Measurements from ENCODE around the gene SH2D7.

Gene SH2D7

GRCh38 chr15:78069052-78069414, 23.3 kb upstream of the SH2D7 start:
- Histone ChIP-seq H3K9me2 (ENCODE audit: low read depth, low read length) (no peaks in the 10 kb centered on the region), H3K9ac (ENCODE audit: low read length) (peak overlapping the region; percentile 27; the same call in 1 of the 2 replicates), H3K27me3 (ENCODE audit: insufficient read depth, low read length) (no peaks in the 10 kb centered on the region), H3F3A (ENCODE audit: insufficient read depth, low read length) (no peaks in the 10 kb centered on the region), H4K20me1 (ENCODE audit: insufficient read depth, low read length) (no peaks in the 10 kb centered on the region), H3K4me1 (ENCODE audit: insufficient read depth, low read length, severe bottlenecking) (peaks cover 92% of the 10 kb centered on the region), H3K9me3 (ENCODE audit: low read length) (no peaks in the 10 kb centered on the region), H3K27ac (ENCODE audit: low read depth, low read length, poor library complexity, severe bottlenecking) (peak overlapping the region; percentile 88), H2AFZ (ENCODE audit: low read length) (no peak overlapping the region), H3K4me2 (ENCODE audit: low read length) (peak overlapping the region; percentile 56), H3K79me2 (ENCODE audit: insufficient read depth, low read length) (peaks cover 65% of the 10 kb centered on the region), H3K36me3 (ENCODE audit: insufficient read depth, low read length) (no peaks in the 10 kb centered on the region; the same call in 1 of the 2 replicates), H3K4me3 (ENCODE audit: low read depth, low read length, poor library complexity, severe bottlenecking) (peak overlapping the region; percentile 32)
- TF ChIP-seq CTCF (IDR thresholded peaks at IDR 0.05; ENCODE audit: low read length), result no peak
- no peak for TF ChIP-seq EZH2 (IDR thresholded peaks at IDR 0.05; ENCODE audit: borderline replicate concordance, low read length)

DNA sequence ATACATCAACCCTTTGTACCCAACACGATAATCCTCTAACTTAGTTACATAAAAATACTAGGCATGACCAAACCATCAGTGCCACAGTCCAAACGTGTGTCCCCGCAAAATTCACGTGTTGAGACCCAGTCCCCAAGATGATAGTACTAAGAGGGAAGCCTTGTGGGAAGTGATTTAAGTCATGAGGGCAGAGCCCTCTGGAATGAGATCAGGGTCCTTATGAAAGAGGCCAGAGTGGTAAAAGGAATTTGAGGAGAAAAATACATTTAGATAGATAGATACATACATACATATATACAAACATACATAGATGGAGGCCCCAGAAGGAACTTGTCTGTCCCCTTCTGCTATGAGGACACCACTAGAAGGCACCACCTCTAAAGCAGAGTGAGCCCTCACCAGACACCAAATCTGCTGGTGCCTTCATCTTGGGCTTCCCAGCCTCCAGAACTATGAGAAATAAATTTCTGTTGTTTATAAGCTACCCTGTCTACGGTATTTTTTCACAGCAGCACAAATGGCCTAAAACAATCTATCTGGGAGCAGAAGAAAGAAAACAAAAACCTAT, 22.8 kb upstream of the SH2D7 start:
- Histone ChIP-seq H3K9me3 (ENCODE audit: low read length) (no peaks in the 10 kb centered on the region), H3K9me2 (ENCODE audit: low read depth, low read length) (no peaks in the 10 kb centered on the region), H3K9ac (ENCODE audit: low read length) (peak overlapping the region; percentile 27; the same call in 1 of the 2 replicates), H3K4me2 (ENCODE audit: low read length) (peak overlapping the region; percentile 56), H3K27me3 (ENCODE audit: insufficient read depth, low read length) (no peaks in the 10 kb centered on the region), H4K20me1 (ENCODE audit: insufficient read depth, low read length) (no peaks in the 10 kb centered on the region), H3K27ac (ENCODE audit: low read depth, low read length, poor library complexity, severe bottlenecking) (peak overlapping the region; percentile 88), H2AFZ (ENCODE audit: low read length) (no peak overlapping the region), H3K79me2 (ENCODE audit: insufficient read depth, low read length) (peaks cover 64% of the 10 kb centered on the region), H3K4me1 (ENCODE audit: insufficient read depth, low read length, severe bottlenecking) (peaks cover 87% of the 10 kb centered on the region), H3K4me3 (ENCODE audit: low read depth, low read length, poor library complexity, severe bottlenecking) (peak overlapping the region; percentile 32), H3F3A (ENCODE audit: insufficient read depth, low read length) (no peaks in the 10 kb centered on the region), H3K36me3 (ENCODE audit: insufficient read depth, low read length) (peaks cover 3% of the 10 kb centered on the region; the same call in 1 of the 2 replicates)
- TF ChIP-seq CTCF (IDR thresholded peaks at IDR 0.05; ENCODE audit: low read length) (no peak; the same call in 1 of the 2 replicates), EZH2 (IDR thresholded peaks at IDR 0.05; ENCODE audit: borderline replicate concordance, low read length) (no peak)

DNA sequence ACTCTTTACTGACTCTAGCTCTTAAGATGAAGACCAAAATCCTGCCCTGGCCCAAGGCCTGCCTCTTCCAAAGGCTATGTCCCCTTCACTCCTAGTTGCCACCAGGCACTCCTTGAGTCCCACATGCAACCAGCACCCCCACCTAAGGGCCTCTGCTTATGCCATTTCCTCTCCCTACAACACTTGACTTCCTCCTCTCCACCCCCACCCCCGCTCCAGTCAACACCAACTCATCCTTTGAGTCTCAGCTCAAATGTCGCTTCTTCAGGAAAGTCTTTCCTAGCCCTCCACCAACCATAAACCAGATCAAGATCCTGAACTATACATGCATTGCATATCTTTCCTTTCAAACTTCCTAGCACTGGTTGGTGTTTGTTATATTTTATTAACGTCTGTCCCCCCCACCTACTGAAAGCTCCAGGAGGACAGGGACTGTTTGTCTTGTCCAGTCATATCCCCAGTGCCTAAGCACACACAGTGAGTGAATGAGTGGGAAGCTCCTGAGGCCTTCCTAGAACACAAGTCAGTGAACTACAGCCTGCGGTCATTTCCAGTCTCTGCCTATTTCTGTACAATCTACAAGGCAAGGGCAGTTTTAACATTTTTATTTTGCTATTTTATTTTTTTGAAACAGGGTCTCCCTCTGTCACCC, 22.2 kb upstream of the SH2D7 start:
- Histone ChIP-seq H2AFZ (ENCODE audit: low read length) (no peak overlapping the region), H3K4me1 (ENCODE audit: insufficient read depth, low read length, severe bottlenecking) (peaks cover 81% of the 10 kb centered on the region), H3K27me3 (ENCODE audit: insufficient read depth, low read length) (no peaks in the 10 kb centered on the region), H3K9me2 (ENCODE audit: low read depth, low read length) (no peaks in the 10 kb centered on the region), H3F3A (ENCODE audit: insufficient read depth, low read length) (no peaks in the 10 kb centered on the region), H3K36me3 (ENCODE audit: insufficient read depth, low read length) (peaks cover 6% of the 10 kb centered on the region; the same call in 1 of the 2 replicates), H3K4me3 (ENCODE audit: low read depth, low read length, poor library complexity, severe bottlenecking) (peak overlapping the region; percentile 32), H3K9ac (ENCODE audit: low read length) (peak overlapping the region; percentile 26; the same call in 1 of the 2 replicates), H3K9me3 (ENCODE audit: low read length) (no peaks in the 10 kb centered on the region), H3K27ac (ENCODE audit: low read depth, low read length, poor library complexity, severe bottlenecking) (peak overlapping the region; percentile 88), H4K20me1 (ENCODE audit: insufficient read depth, low read length) (no peaks in the 10 kb centered on the region), H3K4me2 (ENCODE audit: low read length) (peak overlapping the region; percentile 56), H3K79me2 (ENCODE audit: insufficient read depth, low read length) (peaks cover 62% of the 10 kb centered on the region)
- TF ChIP-seq CTCF (IDR thresholded peaks at IDR 0.05; ENCODE audit: low read length), result no peak
- no peak for TF ChIP-seq EZH2 (IDR thresholded peaks at IDR 0.05; ENCODE audit: borderline replicate concordance, low read length)

Data from OCI-LY1 (cell line).